Esophagus muscularis mucosa (tissue), 4 donors: ENCODE data around the gene LARP4B. TPM values are rescaled to one million over a fixed set of nuclear protein-coding genes. Genes with fewer than 3 reads are reported as not detected.

ENCODE experiments used
- DNase-seq: peaks from one replicate; pipeline ENCODE4 v3.0.0-alpha.2; 2017; ENCODE audit errors: extremely low spot score
- H3K27ac ChIP-seq, 4 donors: fragments of 200-600 bp; sonication (generic); replicated peaks in 1 of 4; 1 replicate in 3 of 4; 2 replicates in 1 of 4; pipeline ENCODE4 v1.5.1; 2016 to 2019; ENCODE audit warnings: mild to moderate bottlenecking in 1 of 4
- H3K27me3 ChIP-seq, 4 donors: fragments of 200-600 bp; sonication (generic); one replicate each; pipeline versions ENCODE4 v1.5.1 to v1.6.0; 2016 to 2019
- H3K36me3 ChIP-seq, 4 donors: fragments of 200-600 bp; sonication (generic); one replicate each; pipeline ENCODE4 v1.5.1; 2016 to 2019
- H3K4me1 ChIP-seq, 4 donors: fragments of 200-600 bp; sonication (generic); one replicate each; pipeline ENCODE4 v1.5.1; 2016 to 2019
- H3K4me3 ChIP-seq, 4 donors: fragments of 200-600 bp; sonication (generic); 1 replicate in 2 of 4; 2 replicates in 2 of 4; pipeline ENCODE4 v1.5.1; 2016 to 2019; ENCODE audit warnings: mild to moderate bottlenecking in 4 of 4, moderate library complexity in 1 of 4
- H3K9me3 ChIP-seq, 4 donors: fragments of 200-600 bp; sonication (generic); 1 replicate in 3 of 4; 2 replicates in 1 of 4; pipeline ENCODE4 v1.5.1; 2016 to 2019
- CTCF ChIP-seq, 3 experiments: fragments of 200-600 bp in 2 of 3; fragments of 450-650 bp in 1 of 3; sonication (generic) in 2 of 3; IDR thresholded peaks; one replicate each; pipeline ENCODE4 v1.5.1; 2017 to 2019; ENCODE audit warnings: antibody characterized with exemption in 3 of 3, mild to moderate bottlenecking in 2 of 3, moderate library complexity in 1 of 3
- EP300 ChIP-seq: sonication (generic); formaldehyde crosslinking; IDR thresholded peaks from one replicate; pipeline ENCODE4 v1.6.1; 2017; ENCODE audit warnings: antibody characterized with exemption
- POLR2A ChIP-seq: fragments of 450-650 bp; IDR thresholded peaks from one replicate; pipeline ENCODE4 v1.6.1; 2017; ENCODE audit warnings: antibody characterized with exemption, moderate library complexity, mild to moderate bottlenecking, low read depth
- POLR2AphosphoS5 ChIP-seq, 2 donors: sonication (generic); formaldehyde crosslinking; IDR thresholded peaks; one replicate each; pipeline ENCODE4 v1.6.1; 2017; ENCODE audit warnings: antibody characterized with exemption in 2 of 2
- WGBS: methylation state at CpG from one replicate; pipeline ENCODE4 v1.1.5; 2018; 5-methylcytosine and 5-hydroxymethylcytosine counted together
- intact Hi-C: fragments of 100-400 bp; cut with DNase I; formaldehyde crosslinking; loops from one replicate; pipeline ENCODE4 v1.15.1; 2023
- total RNA-seq, 4 donors: library from RNA; depleted of rRNA; stranded (reverse); fragments of >200 nt; gene quantifications; one replicate each; pipeline versions ENCODE4 v1.1.0 to v1.2.1, GENCODE V29; 2016

The LARP4B gene
- total RNA-seq, 4 donors from 2014 or later = 35.6 to 43.1 (median 38.2) TPM

- no peak for TF ChIP-seq POLR2A
- TF ChIP-seq POLR2AphosphoS5 (IDR thresholded peaks at IDR 0.05) = no peak
- TF ChIP-seq CTCF (IDR thresholded peaks at IDR 0.05) = no peak
- Histone ChIP-seq H3K4me3 (peak overlapping the region in 3 of 4 donors; percentile 4 to 9 (median 8)), H3K9me3 (no peaks in the 10 kb centered on the region), H3K27me3 (no peaks in the 10 kb centered on the region), H3K36me3 (no peaks in the 10 kb centered on the region), H3K27ac (peak overlapping the region; percentile 36 to 70 (median 50)), H3K4me1 (peaks cover 0 to 21% (median 19%) of the 10 kb centered on the region in 4 donors)
- WGBS = 20% methylated on average over 14 of the region's 14 CpGs
- intact Hi-C loops = no loop called here
- no peak for DNase-seq
Observed at GRCh38 chr10:970311-971149, 39.0 kb upstream of the LARP4B start.

- no peaks in the 10 kb centered on the region for H3K27me3 ChIP-seq
- no peak for DNase-seq
- H3K9me3 ChIP-seq = no peaks in the 10 kb centered on the region
- H3K4me3 ChIP-seq = no peak overlapping the region
- WGBS = 76% methylated on average over 15 of the region's 15 CpGs
- no peaks in the 10 kb centered on the region for H3K36me3 ChIP-seq
- intact Hi-C loops = no loop called here
- H3K4me1 ChIP-seq = peaks cover 0 to 21% (median 19%) of the 10 kb centered on the region in 4 donors
- peak overlapping the region in 1 of 4 donors; percentile 55 for H3K27ac ChIP-seq
- TF ChIP-seq POLR2A (no peak), CTCF (IDR thresholded peaks at IDR 0.05) (no peak), EP300 (no peak), POLR2AphosphoS5 (IDR thresholded peaks at IDR 0.05) (no peak)
Observed at GRCh38 chr10:969473-970150, 38.1 kb upstream of the LARP4B start.

- intact Hi-C loops = no loop called here
- TF ChIP-seq EP300 (no peak), POLR2A (no peak), CTCF (IDR thresholded peaks at IDR 0.05) (no peak), POLR2AphosphoS5 (IDR thresholded peaks at IDR 0.05) (no peak)
- Histone ChIP-seq H3K9me3 (no peaks in the 10 kb centered on the region), H3K27ac (no peak overlapping the region), H3K27me3 (no peaks in the 10 kb centered on the region), H3K36me3 (no peaks in the 10 kb centered on the region), H3K4me3 (no peak overlapping the region), H3K4me1 (peaks cover 0 to 21% (median 19%) of the 10 kb centered on the region in 4 donors)
- DNase-seq = no peak
- 79% methylated on average over 17 of the region's 17 CpGs for WGBS
Observed at GRCh38 chr10:968546-969199, 37.2 kb upstream of the LARP4B start.

GRCh38 chr10:966466-967235, 35.1 kb upstream of the LARP4B start:
- Histone ChIP-seq H3K4me1 (peaks cover 0 to 20% (median 18%) of the 10 kb centered on the region in 4 donors), H3K4me3 (no peak overlapping the region), H3K36me3 (no peaks in the 10 kb centered on the region), H3K9me3 (no peaks in the 10 kb centered on the region), H3K27me3 (no peaks in the 10 kb centered on the region), H3K27ac (no peak overlapping the region)
- whole genome bisulfite sequencing = 88% methylated on average over 20 of the region's 20 CpGs
- intact Hi-C loops = no loop called here
- no peak for DNase-seq
- TF ChIP-seq EP300 (no peak), CTCF (IDR thresholded peaks at IDR 0.05) (no peak), POLR2A (no peak), POLR2AphosphoS5 (IDR thresholded peaks at IDR 0.05) (no peak)
